Astrocyte (in vitro differentiated cells and primary cell): ENCODE data around the gene BEND6. TPM values are rescaled to one million over a fixed set of nuclear protein-coding genes. Genes with fewer than 3 reads are reported as not detected.
A peak's percentile ranks its signal among the peaks of the same experiment; 100 is the strongest.

Experiments
- DNase-seq: peaks from one replicate; pipeline ENCODE4 v3.0.0-alpha.2; 2010; ENCODE audit warnings: low read depth
- FAIRE-seq: peaks from 2 replicates; lab custom pipeline; 2011; peaks lifted over from hg19 to GRCh38; lab: Jason Lieb, UNC
- H2AFZ ChIP-seq: 2 replicates; pipeline ENCODE4 v1.6.0; 2012; ENCODE audit warnings: low read depth, low read length, inconsistent platforms
- H3K27ac ChIP-seq: 2 replicates; pipeline ENCODE4 v1.5.1; 2011; ENCODE audit warnings: low read depth, low read length, inconsistent platforms
- H3K27me3 ChIP-seq: 2 replicates; pipeline ENCODE4 v1.6.0; 2011; ENCODE audit warnings: low read length, inconsistent platforms; ENCODE audit not compliant: insufficient read depth
- H3K36me3 ChIP-seq: 2 replicates; pipeline ENCODE4 v1.5.1; 2011; ENCODE audit warnings: low read length, inconsistent platforms; ENCODE audit not compliant: insufficient read depth
- H3K4me1 ChIP-seq: 2 replicates; pipeline ENCODE4 v1.5.1; 2011; ENCODE audit warnings: low read length, inconsistent platforms; ENCODE audit not compliant: insufficient read depth
- H3K4me2 ChIP-seq: 2 replicates; pipeline ENCODE4 v1.6.0; 2012; ENCODE audit warnings: low read length, inconsistent platforms
- H3K4me3 ChIP-seq: 2 replicates; pipeline ENCODE4 v1.5.1; 2011; ENCODE audit warnings: low read depth, mild to moderate bottlenecking, low read length, inconsistent platforms; ENCODE audit not compliant: insufficient read depth
- H3K79me2 ChIP-seq: 2 replicates; pipeline ENCODE4 v1.6.0; 2012; ENCODE audit warnings: mild to moderate bottlenecking, low read length, inconsistent platforms; ENCODE audit not compliant: insufficient read depth
- H3K9ac ChIP-seq: 2 replicates; pipeline ENCODE4 v1.6.0; 2012; ENCODE audit warnings: mild to moderate bottlenecking, low read length, inconsistent platforms
- H3K9me3 ChIP-seq: 2 replicates; pipeline ENCODE4 v1.5.1; 2012; ENCODE audit warnings: low read depth, mild to moderate bottlenecking, low read length, inconsistent platforms; ENCODE audit not compliant: insufficient read depth
- H4K20me1 ChIP-seq: 2 replicates; pipeline ENCODE4 v1.6.0; 2012; ENCODE audit warnings: low read length, inconsistent platforms; ENCODE audit not compliant: insufficient read depth
- H3K27ac Mint-ChIP-seq: one replicate; pipeline ENCODE4 v1.8.0; 2021; ENCODE audit warnings: mild to moderate bottlenecking, mixed read lengths; ENCODE audit not compliant: unreplicated experiment
- H3K27me3 Mint-ChIP-seq: one replicate; pipeline ENCODE4 v1.8.0; 2021; ENCODE audit warnings: low read depth, mixed read lengths; ENCODE audit not compliant: unreplicated experiment
- H3K36me3 Mint-ChIP-seq: one replicate; pipeline ENCODE4 v1.8.0; 2021; ENCODE audit warnings: low read depth, mixed read lengths; ENCODE audit not compliant: unreplicated experiment
- H3K4me1 Mint-ChIP-seq: one replicate; pipeline ENCODE4 v1.8.0; 2021; ENCODE audit warnings: low read depth, mixed read lengths; ENCODE audit not compliant: unreplicated experiment
- H3K4me3 Mint-ChIP-seq: one replicate; pipeline ENCODE4 v1.8.0; 2021; ENCODE audit warnings: mild to moderate bottlenecking, moderate library complexity, mixed read lengths; ENCODE audit not compliant: unreplicated experiment
- H3K9me3 Mint-ChIP-seq: one replicate; pipeline ENCODE4 v1.8.0; 2021; ENCODE audit warnings: mild to moderate bottlenecking, mixed read lengths; ENCODE audit not compliant: unreplicated experiment
- CTCF ChIP-seq: IDR thresholded peaks from 2 replicates; pipeline ENCODE4 v1.5.1; 2011; ENCODE audit warnings: low read depth, mild to moderate bottlenecking, inconsistent platforms, low read length, moderate library complexity; ENCODE audit not compliant: insufficient read depth
- EZH2 ChIP-seq: IDR thresholded peaks from 2 replicates; pipeline ENCODE4 v1.6.1; 2012; ENCODE audit warnings: mild to moderate bottlenecking, low read length, inconsistent platforms; ENCODE audit not compliant: insufficient read depth
- total RNA-seq: library from RNA; stranded (reverse); gene quantifications from 2 replicates; pipeline ENCODE4 v1.2.1, GENCODE V29; 2021

The BEND6 gene
- total RNA-seq, 1 donor from 2014 or later = 8.3 TPM

- H3K4me1 Mint-ChIP-seq = peaks cover 7% of the 10 kb centered on the region
- H3K4me3 Mint-ChIP-seq = no peak overlapping the region
- no peak overlapping the region for H3K27ac ChIP-seq
- no peaks in the 10 kb centered on the region for H3K9me3 ChIP-seq
- H3K27me3 Mint-ChIP-seq = no peaks in the 10 kb centered on the region
- no peaks in the 10 kb centered on the region for H3K36me3 ChIP-seq
- FAIRE-seq (no peak), DNase-seq (peak; percentile 79)
- no peak overlapping the region for H3K27ac Mint-ChIP-seq
- no peaks in the 10 kb centered on the region for H3K9me3 Mint-ChIP-seq
- peaks cover 9% of the 10 kb centered on the region for H3K4me1 ChIP-seq
- H3K79me2 ChIP-seq = no peaks in the 10 kb centered on the region
- H3K9ac ChIP-seq = no peak overlapping the region
- no peaks in the 10 kb centered on the region for H3K27me3 ChIP-seq
- H4K20me1 ChIP-seq = no peaks in the 10 kb centered on the region
- H3K4me3 ChIP-seq = no peak overlapping the region
- H2AFZ ChIP-seq = no peak overlapping the region
- no peaks in the 10 kb centered on the region for H3K36me3 Mint-ChIP-seq
- peak overlapping the region; percentile 37 for H3K4me2 ChIP-seq
- no peak for TF ChIP-seq EZH2
- no peak for TF ChIP-seq CTCF
Measured at GRCh38 chr6:57013521-57013926, 58.6 kb downstream of the BEND6 start.

GRCh38 chr6:57017069-57017468 lies 62.2 kb downstream of the BEND6 start:
- Mint-ChIP-seq H3K36me3 (no peaks in the 10 kb centered on the region), H3K27ac (no peak overlapping the region), H3K4me3 (no peak overlapping the region), H3K4me1 (peaks cover 7% of the 10 kb centered on the region), H3K27me3 (no peaks in the 10 kb centered on the region), H3K9me3 (no peaks in the 10 kb centered on the region)
- FAIRE-seq (no peak), DNase-seq (peak; percentile 5)
- Histone ChIP-seq H3K4me1 (peaks cover 9% of the 10 kb centered on the region), H3K36me3 (no peaks in the 10 kb centered on the region), H3K4me2 (no peak overlapping the region), H3K9me3 (no peaks in the 10 kb centered on the region), H2AFZ (no peak overlapping the region), H4K20me1 (no peaks in the 10 kb centered on the region), H3K9ac (no peak overlapping the region), H3K27ac (no peak overlapping the region), H3K79me2 (no peaks in the 10 kb centered on the region), H3K27me3 (no peaks in the 10 kb centered on the region), H3K4me3 (no peak overlapping the region)
- TF ChIP-seq CTCF (no peak), EZH2 (no peak)

- Histone ChIP-seq H3K9ac (no peak overlapping the region), H2AFZ (no peak overlapping the region), H3K4me3 (no peak overlapping the region), H3K36me3 (no peaks in the 10 kb centered on the region), H3K9me3 (no peaks in the 10 kb centered on the region), H3K4me2 (no peak overlapping the region), H3K27ac (no peak overlapping the region), H3K27me3 (no peaks in the 10 kb centered on the region), H3K4me1 (peaks cover 9% of the 10 kb centered on the region), H3K79me2 (no peaks in the 10 kb centered on the region), H4K20me1 (no peaks in the 10 kb centered on the region)
- Mint-ChIP-seq H3K36me3 (no peaks in the 10 kb centered on the region), H3K27me3 (no peaks in the 10 kb centered on the region), H3K27ac (no peak overlapping the region), H3K9me3 (no peaks in the 10 kb centered on the region), H3K4me3 (no peak overlapping the region), H3K4me1 (peaks cover 7% of the 10 kb centered on the region)
- no peak for DNase-seq
- FAIRE-seq = no peak
- TF ChIP-seq EZH2 (no peak), CTCF (no peak)
Measured at GRCh38 chr6:57017841-57018240, 62.9 kb downstream of the BEND6 start.
